ENCODE data around the gene ANXA2. TPM values are rescaled to one million over a fixed set of nuclear protein-coding genes. Genes with fewer than 3 reads are reported as not detected.

ANXA2 gene
- total and polyA plus RNA-seq, 2 donors (not counting 1 experiment from before 2014, with no cell fraction given) = 116 to 133 TPM

DNA sequence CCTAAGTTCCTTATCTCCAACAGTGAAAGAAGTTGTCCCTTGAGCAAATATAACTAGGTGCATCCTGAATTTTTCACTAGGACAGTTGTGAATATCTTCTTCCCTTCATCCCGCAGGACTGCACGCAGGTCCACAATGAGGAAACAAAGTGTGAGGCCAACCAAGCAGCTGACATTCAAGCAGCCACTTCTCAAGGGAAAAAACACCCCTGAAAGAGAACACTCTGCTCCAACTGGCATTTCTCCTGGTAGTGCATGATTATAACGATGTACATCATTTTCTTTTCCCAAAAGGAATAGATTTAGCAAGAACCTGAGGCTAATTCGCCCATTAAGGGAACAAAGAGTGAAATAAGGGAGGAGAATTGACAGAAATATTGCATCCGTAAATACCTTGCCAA lies 74.5 kb downstream of the ANXA2 start:
- Histone ChIP-seq H3K27me3 (replicated peaks in 1 of 4; ENCODE audit: control extremely low read depth in 1 of 4, control insufficient read depth in 3 of 4, insufficient read depth in 4 of 4, low read length in 3 of 4) (peaks cover 0 to 11% (median 6%) of the 10 kb centered on the region in 4 experiments), H3K36me3 (replicated peaks in 1 of 2; ENCODE audit: control extremely low read depth in 1 of 2, control insufficient read depth in 1 of 2, extremely low read depth in 1 of 2, insufficient read depth in 2 of 2, low read length in 1 of 2) (no peaks in the 10 kb centered on the region), H3K4me1 (ENCODE audit: control insufficient read depth in 2 of 2, insufficient read depth in 2 of 2, low read length in 2 of 2) (no peaks in the 10 kb centered on the region), H3K79me2 (ENCODE audit: control insufficient read depth, insufficient read depth, low read length) (no peaks in the 10 kb centered on the region), H3K4me3 (ENCODE audit: control extremely low read depth in 1 of 5, extremely low read depth in 1 of 5, insufficient read depth in 1 of 5, low read depth in 2 of 5, low read length in 4 of 5) (no peak overlapping the region), H3K4me2 (replicated peaks; ENCODE audit: low read depth, low read length, poor library complexity, severe bottlenecking) (no peak overlapping the region), H4K20me1 (ENCODE audit: control insufficient read depth, insufficient read depth, low read length, poor library complexity, severe bottlenecking) (no peaks in the 10 kb centered on the region), H3K9ac (ENCODE audit: low read length) (no peak overlapping the region), H3K27ac (ENCODE audit: low read length in 2 of 2) (no peak overlapping the region), H3K9me3 (ENCODE audit: control extremely low read depth in 1 of 3, control insufficient read depth in 2 of 3, insufficient read depth in 1 of 3, low read length in 2 of 3) (no peaks in the 10 kb centered on the region), H2AFZ (ENCODE audit: insufficient read depth, low read depth, low read length, poor library complexity, severe bottlenecking) (no peak overlapping the region)
- no peak overlapping the region for H3K4me3 Mint-ChIP-seq
- intact Hi-C loops (cut with micrococcal nuclease) = no loop called here
- ATAC-seq (ENCODE audit: low read depth) = no peak
- no peak for DNase-seq
- TF ChIP-seq, protein P1, sequence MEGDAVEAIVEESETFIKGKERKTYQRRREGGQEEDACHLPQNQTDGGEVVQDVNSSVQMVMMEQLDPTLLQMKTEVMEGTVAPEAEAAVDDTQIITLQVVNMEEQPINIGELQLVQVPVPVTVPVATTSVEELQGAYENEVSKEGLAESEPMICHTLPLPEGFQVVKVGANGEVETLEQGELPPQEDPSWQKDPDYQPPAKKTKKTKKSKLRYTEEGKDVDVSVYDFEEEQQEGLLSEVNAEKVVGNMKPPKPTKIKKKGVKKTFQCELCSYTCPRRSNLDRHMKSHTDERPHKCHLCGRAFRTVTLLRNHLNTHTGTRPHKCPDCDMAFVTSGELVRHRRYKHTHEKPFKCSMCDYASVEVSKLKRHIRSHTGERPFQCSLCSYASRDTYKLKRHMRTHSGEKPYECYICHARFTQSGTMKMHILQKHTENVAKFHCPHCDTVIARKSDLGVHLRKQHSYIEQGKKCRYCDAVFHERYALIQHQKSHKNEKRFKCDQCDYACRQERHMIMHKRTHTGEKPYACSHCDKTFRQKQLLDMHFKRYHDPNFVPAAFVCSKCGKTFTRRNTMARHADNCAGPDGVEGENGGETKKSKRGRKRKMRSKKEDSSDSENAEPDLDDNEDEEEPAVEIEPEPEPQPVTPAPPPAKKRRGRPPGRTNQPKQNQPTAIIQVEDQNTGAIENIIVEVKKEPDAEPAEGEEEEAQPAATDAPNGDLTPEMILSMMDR (IDR thresholded peaks at IDR 0.05) = no peak
- no peak for TF ChIP-seq EZH2 (IDR thresholded peaks at IDR 0.05; ENCODE audit: borderline replicate concordance, insufficient read depth, low read depth, low read length, poor library complexity, severe bottlenecking)
- no peak overlapping the region for H3K27ac Mint-ChIP-seq
- POLR2A ChIA-PET = no interaction called here
- H3K27me3 Mint-ChIP-seq = peaks cover 35% of the 10 kb centered on the region
- no peaks in the 10 kb centered on the region for H3K9me3 Mint-ChIP-seq (ENCODE audit: insufficient read depth)
- peaks cover 2% of the 10 kb centered on the region for H3K4me1 Mint-ChIP-seq
- CTCF ChIA-PET = no interaction called here
- WGBS (ENCODE audit: insufficient coverage) = 89% methylated on average over 5 of the region's 5 CpGs

DNA sequence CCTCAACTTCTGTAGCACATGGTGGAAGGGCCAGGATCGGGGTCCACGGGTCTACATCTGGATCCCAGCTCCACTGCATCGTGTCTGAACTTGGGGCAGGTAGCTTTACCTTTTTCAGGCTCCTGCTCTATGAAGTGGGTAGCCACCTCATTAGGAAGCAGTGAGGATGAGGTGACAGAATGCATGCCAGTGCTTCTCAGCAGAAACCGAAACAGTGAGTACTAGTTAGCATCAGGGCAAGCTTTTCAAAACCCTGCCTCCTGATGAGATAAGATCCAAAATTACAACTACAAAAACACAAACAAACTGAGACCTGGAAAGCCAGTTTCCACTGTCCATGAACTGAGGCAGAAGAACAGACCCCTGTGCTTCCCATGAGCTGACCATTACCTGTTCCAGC lies 77.4 kb downstream of the ANXA2 start:
- H3K27ac ChIP-seq (ENCODE audit: low read length in 2 of 2) = no peak overlapping the region
- no peaks in the 10 kb centered on the region for H4K20me1 ChIP-seq (ENCODE audit: control insufficient read depth, insufficient read depth, low read length, poor library complexity, severe bottlenecking)
- H3K79me2 ChIP-seq (ENCODE audit: control insufficient read depth, insufficient read depth, low read length) = no peaks in the 10 kb centered on the region
- H3K4me3 ChIP-seq (ENCODE audit: control extremely low read depth in 1 of 5, extremely low read depth in 1 of 5, insufficient read depth in 1 of 5, low read depth in 2 of 5, low read length in 4 of 5) = no peak overlapping the region
- ChIA-PET CTCF (no interaction called here), POLR2A (no interaction called here)
- no peaks in the 10 kb centered on the region for H3K4me1 ChIP-seq (ENCODE audit: control insufficient read depth in 2 of 2, insufficient read depth in 2 of 2, low read length in 2 of 2)
- no peak overlapping the region for H3K9ac ChIP-seq (ENCODE audit: low read length)
- no peak overlapping the region for H3K27ac Mint-ChIP-seq
- peaks cover 0 to 2% (median 0%) of the 10 kb centered on the region in 3 donors for H3K9me3 ChIP-seq (ENCODE audit: control extremely low read depth in 1 of 3, control insufficient read depth in 2 of 3, insufficient read depth in 1 of 3, low read length in 2 of 3)
- H3K4me3 Mint-ChIP-seq = no peak overlapping the region
- WGBS (ENCODE audit: insufficient coverage) = 94% methylated on average over 4 of the region's 4 CpGs
- no peaks in the 10 kb centered on the region for H3K4me1 Mint-ChIP-seq
- peaks cover 0 to 2% (median 0%) of the 10 kb centered on the region in 4 experiments for H3K27me3 ChIP-seq (replicated peaks in 1 of 4; ENCODE audit: control extremely low read depth in 1 of 4, control insufficient read depth in 3 of 4, insufficient read depth in 4 of 4, low read length in 3 of 4)
- no peak for ATAC-seq (ENCODE audit: low read depth)
- peaks cover 2% of the 10 kb centered on the region for H3K9me3 Mint-ChIP-seq (ENCODE audit: insufficient read depth)
- H3K4me2 ChIP-seq (replicated peaks; ENCODE audit: low read depth, low read length, poor library complexity, severe bottlenecking) = no peak overlapping the region
- intact Hi-C loops (cut with micrococcal nuclease) = no loop called here
- no peak for TF ChIP-seq EZH2 (IDR thresholded peaks at IDR 0.05; ENCODE audit: borderline replicate concordance, insufficient read depth, low read depth, low read length, poor library complexity, severe bottlenecking)
- TF ChIP-seq, protein P1 (IDR thresholded peaks at IDR 0.05) = no peak
- H3K27me3 Mint-ChIP-seq = peaks cover 25% of the 10 kb centered on the region
- no peak overlapping the region for H2AFZ ChIP-seq (ENCODE audit: insufficient read depth, low read depth, low read length, poor library complexity, severe bottlenecking)
- no peak for DNase-seq
- no peaks in the 10 kb centered on the region for H3K36me3 ChIP-seq (replicated peaks in 1 of 2; ENCODE audit: control extremely low read depth in 1 of 2, control insufficient read depth in 1 of 2, extremely low read depth in 1 of 2, insufficient read depth in 2 of 2, low read length in 1 of 2)
